Sigmoid colon (tissue), 7 donors: ENCODE data around the gene TMEM145. TPM values are rescaled to one million over a fixed set of nuclear protein-coding genes. Genes with fewer than 3 reads are reported as not detected.
A peak's percentile ranks its signal among the peaks of the same experiment; 100 is the strongest.

ENCODE experiments used
- DNase-seq: peaks from one replicate; pipeline ENCODE4 v3.0.0-alpha.2; 2019
- H3K27ac ChIP-seq, 4 donors: fragments of 200-600 bp; sonication (generic); one replicate each; pipeline ENCODE4 v1.5.1; 2016 to 2019; ENCODE audit warnings: mild to moderate bottlenecking in 1 of 4
- H3K27me3 ChIP-seq, 3 donors: fragments of 200-600 bp; sonication (generic); one replicate each; pipeline ENCODE4 v1.5.1; 2019; ENCODE audit warnings: mild to moderate bottlenecking in 1 of 3
- H3K36me3 ChIP-seq, 4 donors: fragments of 200-600 bp; sonication (generic); one replicate each; pipeline ENCODE4 v1.5.1; 2016 to 2019
- H3K4me1 ChIP-seq, 4 donors: fragments of 200-600 bp; sonication (generic); one replicate each; pipeline ENCODE4 v1.5.1; 2017 to 2019
- H3K4me3 ChIP-seq, 4 donors: fragments of 200-600 bp; sonication (generic); one replicate each; pipeline ENCODE4 v1.5.1; 2017 to 2019; ENCODE audit warnings: mild to moderate bottlenecking in 2 of 4, moderate library complexity in 1 of 4
- H3K9me3 ChIP-seq, 4 donors: fragments of 200-600 bp in 3 of 4; sonication (generic) in 3 of 4; one replicate each; pipeline versions ENCODE4 v1.5.1 to v1.6.1; 2013 to 2019
- EP300 ChIP-seq, 4 donors: sonication (generic); formaldehyde crosslinking; IDR thresholded peaks; one replicate each; pipeline ENCODE4 v1.6.1; 2017; ENCODE audit warnings: antibody characterized with exemption in 4 of 4
- POLR2A ChIP-seq, 2 donors: fragments of 450-650 bp; IDR thresholded peaks; one replicate each; pipeline ENCODE4 v1.6.1; 2016; ENCODE audit warnings: antibody characterized with exemption in 2 of 2, mild to moderate bottlenecking in 2 of 2, moderate library complexity in 2 of 2
- POLR2AphosphoS5 ChIP-seq, 4 donors: sonication (generic); formaldehyde crosslinking; IDR thresholded peaks; one replicate each; pipeline ENCODE4 v1.6.1; 2017; ENCODE audit warnings: antibody characterized with exemption in 4 of 4
- WGBS, 2 donors: extraction: QIAGEN DNeasy Blood & Tissue Kit; methylation state at CpG; one replicate each; pipeline ENCODE4 v1.1.7; 2013; 5-methylcytosine and 5-hydroxymethylcytosine counted together
- intact Hi-C: fragments of 100-400 bp; cut with DNase I; formaldehyde crosslinking; loops from one replicate; pipeline ENCODE4 v1.15.1; 2023
- polyA plus RNA-seq, 3 donors: library from polyadenylated mRNA; stranded (reverse); fragments of 200-250 nt; gene quantifications; one replicate each; pipeline ENCODE4 v1.2.3, GENCODE V29; 2013
- total RNA-seq, 4 donors: library from RNA; depleted of rRNA; stranded (reverse); fragments of >200 nt; gene quantifications; one replicate each; pipeline ENCODE4 v1.1.0, GENCODE V29; 2016
- TF ChIP-seq, protein P1 (sequence below), 4 experiments: fragments of 450-650 bp in 3 of 4; fragments of 200-600 bp in 1 of 4; IDR thresholded peaks; one replicate each; pipeline ENCODE4 v1.5.1; 2016 to 2019; ENCODE audit warnings: antibody characterized with exemption in 4 of 4, mild to moderate bottlenecking in 3 of 4, moderate library complexity in 2 of 4
- donor health status: healthy with polysubstance abuse.
- donor health status: Bipolar disorder and iron deficiency.
- donor health status: healthy.

TMEM145 gene
- total and polyA plus RNA-seq, 7 donors: 0.54 to 4.4 (median 0.65) TPM; not detected in 3

DNA sequence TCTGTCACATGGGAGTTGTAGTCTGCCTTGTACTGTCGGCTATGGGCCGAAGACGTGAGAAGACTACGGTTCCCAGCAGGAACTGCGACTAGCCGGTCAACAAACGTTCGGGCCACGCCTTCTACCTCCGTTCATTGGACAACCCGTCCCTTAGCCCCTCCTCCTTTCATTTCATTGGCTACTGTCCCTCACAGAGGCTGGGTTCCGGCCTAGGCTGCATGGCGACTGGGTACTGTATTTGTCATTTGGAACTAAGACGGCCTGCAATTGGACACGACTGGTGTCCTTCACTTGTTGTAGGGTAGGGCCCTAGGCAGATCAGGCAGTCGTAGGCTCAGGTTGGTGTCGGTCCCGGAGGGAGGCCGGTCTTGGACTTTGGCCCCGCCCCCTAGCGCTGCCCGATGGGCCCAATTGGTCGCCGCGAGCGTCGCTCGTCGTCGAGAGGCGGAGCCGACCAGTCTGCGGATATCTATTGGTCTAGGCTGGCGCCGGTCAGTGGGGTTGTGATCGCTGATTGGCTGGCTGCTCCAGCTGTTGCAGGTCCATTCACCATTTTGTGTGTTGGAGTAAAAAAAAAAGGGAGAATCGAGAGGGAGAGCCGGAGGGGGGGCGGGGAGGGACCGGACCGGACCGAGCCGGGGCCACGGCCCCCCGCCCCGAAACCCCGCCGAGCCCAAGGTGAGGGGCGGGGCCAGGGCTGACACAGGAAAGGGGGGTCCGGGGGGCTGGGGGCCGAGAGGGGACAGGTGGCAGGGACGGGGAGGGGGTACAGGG is 44.2 kb upstream of the TMEM145 start, which contains the start of gene CIC:
Gene CIC, plus strand, starts transcription at position 549 of the 774 bp plus-strand sequence. CDS start 2,532 bp downstream, outside the sequence.
- WGBS, 2 donors: 1% methylated on average over 52 of the region's 52 CpGs
- intact Hi-C loops: loop anchor here (1.0 kb wide), 1 partner anchor 14 kb away; the partner anchor contains the start of gene ERF

DNA sequence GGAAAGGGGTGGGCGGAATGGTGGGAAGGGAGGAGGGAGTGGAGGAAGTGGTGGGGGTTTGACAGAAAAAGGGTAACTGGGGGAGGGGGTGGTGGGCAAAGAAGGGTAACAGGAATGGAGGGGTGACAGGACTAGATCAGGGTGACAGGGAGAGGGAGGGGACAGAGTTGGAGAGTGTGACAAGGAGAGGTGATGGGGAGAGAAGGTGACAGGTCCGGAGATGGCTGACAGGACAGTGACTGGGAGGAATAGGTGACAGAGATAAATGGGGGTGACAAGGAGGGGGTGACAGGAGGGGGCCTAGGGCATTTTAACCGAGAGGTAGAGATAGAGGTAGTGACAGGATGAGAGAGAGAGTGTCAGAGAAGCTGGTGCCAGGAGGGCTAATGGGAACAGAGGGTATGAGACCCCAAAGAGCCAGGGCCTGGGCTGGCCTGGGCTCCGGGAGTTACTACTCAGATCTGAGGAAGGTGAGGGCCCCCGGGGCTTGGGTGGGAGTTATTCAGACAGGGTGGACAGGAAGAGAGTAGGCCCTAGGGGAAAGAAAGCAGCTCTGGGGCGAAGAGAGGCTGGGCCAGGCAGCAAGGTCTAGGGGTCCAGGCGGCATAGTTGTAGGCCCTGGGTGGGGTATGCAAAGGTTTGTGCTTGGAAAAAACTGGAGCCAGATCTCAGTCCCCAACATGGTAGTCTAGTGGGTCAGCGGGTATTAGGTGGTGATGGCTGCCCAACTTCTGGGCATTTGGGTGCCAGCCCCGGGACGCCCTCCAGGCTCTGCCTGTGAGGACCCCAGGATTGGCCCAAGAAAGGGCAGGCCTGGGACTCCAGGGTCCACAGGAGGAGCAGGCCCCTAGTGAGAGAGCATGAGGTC is 43.4 kb upstream of the TMEM145 start:
- intact Hi-C loops: no loop called here

More for the DNA sequence above, 44.2 kb upstream of the TMEM145 start, which contains the start of gene CIC:
- Histone ChIP-seq H3K4me1 (peaks cover 0 to 32% (median 29%) of the 10 kb centered on the region in 4 donors), H3K36me3 (peaks cover 10 to 22% (median 15%) of the 10 kb centered on the region in 4 donors), H3K27me3 (no peaks in the 10 kb centered on the region), H3K9me3 (no peaks in the 10 kb centered on the region), H3K4me3 (peak within 1 kb of the TSS; percentile 66 to 74 (median 68)), H3K27ac (peak within 1 kb of the TSS; percentile 94 to 99 (median 98))
- DNase-seq: peak; percentile 100
- peak in 2 of 4 donors; percentile 19 to 29 for TF ChIP-seq POLR2AphosphoS5 (IDR thresholded peaks at IDR 0.05)
- TF ChIP-seq POLR2A (IDR thresholded peaks at IDR 0.05): no peak
- TF ChIP-seq, protein P1, sequence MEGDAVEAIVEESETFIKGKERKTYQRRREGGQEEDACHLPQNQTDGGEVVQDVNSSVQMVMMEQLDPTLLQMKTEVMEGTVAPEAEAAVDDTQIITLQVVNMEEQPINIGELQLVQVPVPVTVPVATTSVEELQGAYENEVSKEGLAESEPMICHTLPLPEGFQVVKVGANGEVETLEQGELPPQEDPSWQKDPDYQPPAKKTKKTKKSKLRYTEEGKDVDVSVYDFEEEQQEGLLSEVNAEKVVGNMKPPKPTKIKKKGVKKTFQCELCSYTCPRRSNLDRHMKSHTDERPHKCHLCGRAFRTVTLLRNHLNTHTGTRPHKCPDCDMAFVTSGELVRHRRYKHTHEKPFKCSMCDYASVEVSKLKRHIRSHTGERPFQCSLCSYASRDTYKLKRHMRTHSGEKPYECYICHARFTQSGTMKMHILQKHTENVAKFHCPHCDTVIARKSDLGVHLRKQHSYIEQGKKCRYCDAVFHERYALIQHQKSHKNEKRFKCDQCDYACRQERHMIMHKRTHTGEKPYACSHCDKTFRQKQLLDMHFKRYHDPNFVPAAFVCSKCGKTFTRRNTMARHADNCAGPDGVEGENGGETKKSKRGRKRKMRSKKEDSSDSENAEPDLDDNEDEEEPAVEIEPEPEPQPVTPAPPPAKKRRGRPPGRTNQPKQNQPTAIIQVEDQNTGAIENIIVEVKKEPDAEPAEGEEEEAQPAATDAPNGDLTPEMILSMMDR (IDR thresholded peaks at IDR 0.05): no peak

DNA sequence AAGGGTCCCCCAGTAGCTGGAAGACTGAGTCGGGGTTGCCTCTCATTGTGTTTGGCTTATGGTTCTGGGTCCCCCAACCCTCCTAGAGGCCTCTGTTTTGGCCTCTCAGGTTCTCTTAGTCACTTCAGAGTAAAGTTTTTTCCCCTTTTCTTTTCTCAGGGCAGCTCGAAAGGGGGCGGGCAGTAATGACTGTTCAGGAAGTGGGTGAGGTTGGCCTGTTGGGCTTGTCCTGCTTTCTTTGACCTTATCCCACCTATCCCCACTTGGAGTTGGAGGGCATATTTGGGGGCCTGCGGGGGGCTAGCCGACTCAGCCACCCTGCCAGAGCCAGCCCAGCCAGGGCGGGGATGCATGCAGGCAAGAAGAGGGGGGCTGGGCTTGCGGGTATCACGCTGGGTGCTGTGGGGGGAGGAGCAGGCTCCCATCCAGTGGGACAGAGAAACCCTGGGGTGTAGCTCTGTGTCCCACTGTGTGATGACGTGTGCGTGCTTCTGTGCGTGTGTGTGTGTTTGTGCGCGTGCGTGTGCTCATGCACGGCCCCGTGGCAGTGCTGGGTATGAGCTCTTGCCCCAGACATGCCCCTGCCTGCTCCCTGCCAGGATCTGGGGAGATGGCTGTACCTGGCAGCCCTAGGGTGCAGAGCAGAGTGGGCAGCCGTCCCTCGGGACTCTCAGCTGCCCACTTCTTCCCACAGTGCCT is 42.6 kb upstream of the TMEM145 start:
- TF ChIP-seq, protein P1 (IDR thresholded peaks at IDR 0.05): no peak
- peak in 1 of 2 donors; percentile 28 for TF ChIP-seq POLR2A (IDR thresholded peaks at IDR 0.05)
- peak in 2 of 4 donors; percentile 41 to 61 for TF ChIP-seq EP300 (IDR thresholded peaks at IDR 0.05)
- peak; percentile 47 to 82 (median 54) for TF ChIP-seq POLR2AphosphoS5 (IDR thresholded peaks at IDR 0.05)
- 4 to 12% methylated on average over 18 of the region's 18 CpGs for WGBS, 2 donors
- peak; percentile 92 for DNase-seq
- peak overlapping the region; percentile 89 to 96 (median 90) for H3K27ac ChIP-seq
- intact Hi-C loops: no loop called here
- H3K36me3 ChIP-seq: peaks cover 16 to 34% (median 21%) of the 10 kb centered on the region in 4 donors
- H3K4me1 ChIP-seq: peaks cover 0 to 48% (median 39%) of the 10 kb centered on the region in 4 donors
- H3K4me3 ChIP-seq: peak overlapping the region; percentile 11 to 67 (median 65)
- no peaks in the 10 kb centered on the region for H3K9me3 ChIP-seq
- H3K27me3 ChIP-seq: no peaks in the 10 kb centered on the region

More for the DNA sequence above, 43.4 kb upstream of the TMEM145 start:
- 35 to 36% methylated on average over 10 of the region's 10 CpGs for WGBS, 2 donors
- H3K4me1 ChIP-seq: peaks cover 0 to 41% (median 32%) of the 10 kb centered on the region in 4 donors
- H3K27ac ChIP-seq: peak overlapping the region; percentile 89 to 96 (median 90)
- DNase-seq: peak; percentile 77
- no peaks in the 10 kb centered on the region for H3K9me3 ChIP-seq
- TF ChIP-seq EP300 (IDR thresholded peaks at IDR 0.05): no peak
- H3K4me3 ChIP-seq: peak overlapping the region; percentile 64 to 71 (median 66)
- H3K27me3 ChIP-seq: no peaks in the 10 kb centered on the region
- peaks cover 16 to 30% (median 20%) of the 10 kb centered on the region in 4 donors for H3K36me3 ChIP-seq

DNA sequence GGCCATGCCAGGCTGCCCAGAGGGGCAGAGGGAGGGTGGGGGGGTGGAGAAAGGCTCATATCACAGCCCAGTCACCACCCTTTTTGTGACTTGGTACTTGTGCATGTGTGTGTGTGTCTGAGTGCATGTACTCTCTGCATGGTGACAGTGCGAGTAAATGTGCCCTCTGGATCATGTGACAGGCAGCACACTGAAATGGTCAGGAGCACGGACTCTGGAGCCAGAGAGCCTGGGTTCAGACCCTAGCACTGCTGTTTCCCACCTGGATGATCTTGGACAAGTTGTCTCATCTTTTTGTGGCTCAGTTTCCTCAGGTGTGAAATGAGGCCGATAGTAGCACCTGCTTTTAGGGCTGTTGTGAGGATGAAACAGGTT is 42.1 kb upstream of the TMEM145 start:
- TF ChIP-seq POLR2A (IDR thresholded peaks at IDR 0.05) (no peak), EP300 (IDR thresholded peaks at IDR 0.05) (no peak), POLR2AphosphoS5 (IDR thresholded peaks at IDR 0.05) (no peak)
- TF ChIP-seq, protein P1 (IDR thresholded peaks at IDR 0.05): no peak
- no peaks in the 10 kb centered on the region for H3K9me3 ChIP-seq
- no peaks in the 10 kb centered on the region for H3K27me3 ChIP-seq
- peak overlapping the region in 3 of 4 donors; percentile 64 to 67 (median 66) for H3K4me3 ChIP-seq
- WGBS, 2 donors: 45 to 67% methylated on average over 3 of the region's 3 CpGs
- DNase-seq: no peak
- peaks cover 0 to 49% (median 41%) of the 10 kb centered on the region in 4 donors for H3K4me1 ChIP-seq
- peak overlapping the region; percentile 89 to 96 (median 90) for H3K27ac ChIP-seq
- peaks cover 16 to 34% (median 21%) of the 10 kb centered on the region in 4 donors for H3K36me3 ChIP-seq
- intact Hi-C loops: no loop called here
